ENCODE measurements around the gene ADISSP. TPM values are rescaled to one million over a fixed set of nuclear protein-coding genes. Genes with fewer than 3 reads are reported as not detected.

Gene ADISSP
- total RNA-seq, 2 donors from 2014 or later, result 13.3 to 19.8 TPM

GRCh38 chr20:3784216-3784853, 16.8 kb upstream of the ADISSP start:
- intact Hi-C loops (cut with DNase I, micrococcal nuclease), result no loop called here
- ATAC-seq (no peak), DNase-seq (no peak)

- intact Hi-C loops (cut with DNase I, micrococcal nuclease), result no loop called here
- DNase-seq (no peak), ATAC-seq (no peak)
Measured at GRCh38 chr20:3783511-3784195, 16.1 kb upstream of the ADISSP start.

- no peak for ATAC-seq
- DNase-seq, result no peak
- intact Hi-C loops (cut with DNase I, micrococcal nuclease), result no loop called here
Measured at GRCh38 chr20:3783068-3783489, 15.5 kb upstream of the ADISSP start.

GRCh38 chr20:3782597-3782996, 15.0 kb upstream of the ADISSP start:
- intact Hi-C loops (cut with DNase I, micrococcal nuclease), result no loop called here

GRCh38 chr20:3781153-3781910, 13.8 kb upstream of the ADISSP start, which contains the start of gene SPEF1:
Gene SPEF1, minus strand, starts transcription at chr20:3781448. Its CDS starts 161 bp downstream, at chr20:3781287.
- DNase-seq (peak; percentile 67 to 83), ATAC-seq (peak; percentile 79)
- intact Hi-C loops (cut with DNase I, micrococcal nuclease), result no loop called here

More at GRCh38 chr20:3782597-3782996, 15.0 kb upstream of the ADISSP start:
- DNase-seq, result no peak
- no peak for ATAC-seq

- DNase-seq (no peak), ATAC-seq (no peak)
- intact Hi-C loops (cut with DNase I, micrococcal nuclease), result no loop called here
Measured at GRCh38 chr20:3778976-3779375, 11.4 kb upstream of the ADISSP start.

GRCh38 chr20:3777716-3778629, 10.4 kb upstream of the ADISSP start:
- intact Hi-C loops (cut with DNase I, micrococcal nuclease), result no loop called here
- DNase-seq (peak; percentile 66 to 72), ATAC-seq (peak; percentile 56)

- intact Hi-C loops (cut with DNase I, micrococcal nuclease), result no loop called here
- DNase-seq (peak in 1 of 2 donors; percentile 34), ATAC-seq (no peak)
Measured at GRCh38 chr20:3777381-3777715, 9.8 kb upstream of the ADISSP start.

- intact Hi-C loops (cut with DNase I, micrococcal nuclease), result no loop called here
- ATAC-seq, result no peak
- no peak for DNase-seq
Measured at GRCh38 chr20:3775457-3776108, 8.0 kb upstream of the ADISSP start.

GRCh38 chr20:3771552-3772058, 4.1 kb upstream of the ADISSP start:
- intact Hi-C loops (cut with DNase I, micrococcal nuclease), result no loop called here
- no peak for DNase-seq
- no peak for ATAC-seq

GRCh38 chr20:3768342-3769130, 983 bp upstream of the ADISSP start:
- intact Hi-C loops (cut with DNase I, micrococcal nuclease), result no loop called here
- DNase-seq, result peak; percentile 72 to 84

GRCh38 chr20:3767110-3767426, 485 bp downstream of the ADISSP start:
- peak; percentile 14 for ATAC-seq
- DNase-seq, result peak in 1 of 2 donors; percentile 46
- intact Hi-C loops (cut with DNase I, micrococcal nuclease), result no loop called here

More at GRCh38 chr20:3768342-3769130, 983 bp upstream of the ADISSP start:
- ATAC-seq, result peak; percentile 49

- intact Hi-C loops (cut with DNase I, micrococcal nuclease), result no loop called here
- ATAC-seq (no peak), DNase-seq (no peak)
Measured at GRCh38 chr20:3766422-3767109, 987 bp downstream of the ADISSP start.

- DNase-seq (no peak), ATAC-seq (no peak)
- intact Hi-C loops (cut with DNase I, micrococcal nuclease), result no loop called here
Measured at GRCh38 chr20:3765171-3765882, 2.2 kb downstream of the ADISSP start.

GRCh38 chr20:3764659-3765058, 2.9 kb downstream of the ADISSP start:
- no peak for ATAC-seq
- intact Hi-C loops (cut with DNase I, micrococcal nuclease), result no loop called here

More at GRCh38 chr20:3764659-3765058, 2.9 kb downstream of the ADISSP start:
- no peak for DNase-seq

Measured in left colon (tissue), 2 donors.